ENCODE data around the gene RSBN1L.

GRCh38 chr7:77743518-77743917 is 47.3 kb downstream of the RSBN1L start:
- no peak for TF ChIP-seq POLR2AphosphoS5 (IDR thresholded peaks at IDR 0.05; ENCODE audit: low read depth, low read length)
- TF ChIP-seq TAF1 (IDR thresholded peaks at IDR 0.05; ENCODE audit: borderline replicate concordance, insufficient read depth, low read length) = no peak
- no peak for TF ChIP-seq SIN3A (IDR thresholded peaks at IDR 0.05; ENCODE audit: borderline replicate concordance, insufficient read depth, low read length)
- no peak for TF ChIP-seq REST (IDR thresholded peaks at IDR 0.05; ENCODE audit: insufficient read depth in 1 of 2, low read depth in 2 of 2, low read length in 2 of 2)
